Rectal smooth muscle tissue (tissue), 1 donor: Measurements from ENCODE around the gene ANKRD40CL.

Experiments used
- H3K27ac ChIP-seq: one replicate; pipeline ENCODE4 v1.7.0; 2013; ENCODE audit warnings: low read depth, low read length, inconsistent platforms
- H3K27me3 ChIP-seq: one replicate; pipeline ENCODE4 v1.7.0; 2013; ENCODE audit warnings: low read length; ENCODE audit not compliant: control insufficient read depth, insufficient read depth
- H3K36me3 ChIP-seq: one replicate; pipeline ENCODE4 v1.7.0; 2013; ENCODE audit warnings: low read length; ENCODE audit not compliant: control insufficient read depth, insufficient read depth
- H3K4me1 ChIP-seq: one replicate; pipeline ENCODE4 v1.7.0; 2013; ENCODE audit warnings: low read length; ENCODE audit not compliant: control insufficient read depth, insufficient read depth
- H3K4me3 ChIP-seq: one replicate; pipeline ENCODE4 v1.7.0; 2013; ENCODE audit warnings: low read length
- H3K9ac ChIP-seq: one replicate; pipeline ENCODE4 v1.7.0; 2013; ENCODE audit warnings: low read length

The ANKRD40CL gene

GRCh38 chr17:50783905-50784304 is 16.6 kb upstream of the ANKRD40CL start:
- Histone ChIP-seq H3K36me3 (no peaks in the 10 kb centered on the region), H3K4me1 (peaks cover 12% of the 10 kb centered on the region), H3K4me3 (no peak overlapping the region), H3K27ac (no peak overlapping the region), H3K9ac (no peak overlapping the region), H3K27me3 (no peaks in the 10 kb centered on the region)

GRCh38 chr17:50783193-50783660 is 15.9 kb upstream of the ANKRD40CL start:
- no peaks in the 10 kb centered on the region for H3K27me3 ChIP-seq
- H3K4me1 ChIP-seq = peaks cover 12% of the 10 kb centered on the region
- no peak overlapping the region for H3K4me3 ChIP-seq
- H3K9ac ChIP-seq = no peak overlapping the region
- H3K27ac ChIP-seq = no peak overlapping the region
- no peaks in the 10 kb centered on the region for H3K36me3 ChIP-seq

GRCh38 chr17:50781167-50781566 is 13.8 kb upstream of the ANKRD40CL start:
- Histone ChIP-seq H3K27ac (no peak overlapping the region), H3K4me3 (no peak overlapping the region), H3K27me3 (no peaks in the 10 kb centered on the region), H3K4me1 (peaks cover 11% of the 10 kb centered on the region), H3K9ac (no peak overlapping the region), H3K36me3 (no peaks in the 10 kb centered on the region)

- no peaks in the 10 kb centered on the region for H3K36me3 ChIP-seq
- no peak overlapping the region for H3K4me3 ChIP-seq
- no peaks in the 10 kb centered on the region for H3K27me3 ChIP-seq
- no peak overlapping the region for H3K9ac ChIP-seq
- H3K4me1 ChIP-seq = no peaks in the 10 kb centered on the region
- no peak overlapping the region for H3K27ac ChIP-seq
These were observed 12.5 kb upstream of the ANKRD40CL start for GRCh38 chr17:50779747-50780353.

- Histone ChIP-seq H3K27me3 (no peaks in the 10 kb centered on the region), H3K9ac (no peak overlapping the region), H3K36me3 (no peaks in the 10 kb centered on the region), H3K27ac (no peak overlapping the region), H3K4me3 (no peak overlapping the region), H3K4me1 (no peaks in the 10 kb centered on the region)
These were observed 11.7 kb upstream of the ANKRD40CL start for GRCh38 chr17:50778988-50779387.

GRCh38 chr17:50778471-50778870 is 11.2 kb upstream of the ANKRD40CL start:
- no peaks in the 10 kb centered on the region for H3K27me3 ChIP-seq
- no peak overlapping the region for H3K9ac ChIP-seq
- no peak overlapping the region for H3K4me3 ChIP-seq
- H3K4me1 ChIP-seq = no peaks in the 10 kb centered on the region
- H3K36me3 ChIP-seq = no peaks in the 10 kb centered on the region
- no peak overlapping the region for H3K27ac ChIP-seq

GRCh38 chr17:50775926-50776325 is 8.6 kb upstream of the ANKRD40CL start:
- Histone ChIP-seq H3K27ac (no peak overlapping the region), H3K27me3 (no peaks in the 10 kb centered on the region), H3K9ac (no peak overlapping the region), H3K4me1 (no peaks in the 10 kb centered on the region), H3K4me3 (no peak overlapping the region), H3K36me3 (no peaks in the 10 kb centered on the region)

- Histone ChIP-seq H3K4me1 (no peaks in the 10 kb centered on the region), H3K4me3 (no peak overlapping the region), H3K36me3 (no peaks in the 10 kb centered on the region), H3K9ac (no peak overlapping the region), H3K27ac (no peak overlapping the region), H3K27me3 (no peaks in the 10 kb centered on the region)
These were observed 7.0 kb upstream of the ANKRD40CL start for GRCh38 chr17:50774225-50774803.

- no peak overlapping the region for H3K27ac ChIP-seq
- H3K36me3 ChIP-seq = no peaks in the 10 kb centered on the region
- no peaks in the 10 kb centered on the region for H3K27me3 ChIP-seq
- no peaks in the 10 kb centered on the region for H3K4me1 ChIP-seq
- H3K9ac ChIP-seq = no peak overlapping the region
- no peak overlapping the region for H3K4me3 ChIP-seq
These were observed 4.9 kb upstream of the ANKRD40CL start for GRCh38 chr17:50771991-50772785.

GRCh38 chr17:50770346-50770745 is 3.0 kb upstream of the ANKRD40CL start:
- Histone ChIP-seq H3K4me1 (no peaks in the 10 kb centered on the region), H3K4me3 (no peak overlapping the region), H3K9ac (no peak overlapping the region), H3K27ac (no peak overlapping the region), H3K36me3 (no peaks in the 10 kb centered on the region), H3K27me3 (no peaks in the 10 kb centered on the region)

- Histone ChIP-seq H3K9ac (no peak overlapping the region), H3K27ac (no peak overlapping the region), H3K36me3 (no peaks in the 10 kb centered on the region), H3K4me1 (no peaks in the 10 kb centered on the region), H3K4me3 (no peak overlapping the region), H3K27me3 (no peaks in the 10 kb centered on the region)
These were observed 2.6 kb upstream of the ANKRD40CL start for GRCh38 chr17:50769884-50770283.

- no peaks in the 10 kb centered on the region for H3K36me3 ChIP-seq
- H3K27ac ChIP-seq = no peak overlapping the region
- H3K9ac ChIP-seq = no peak overlapping the region
- H3K27me3 ChIP-seq = no peaks in the 10 kb centered on the region
- no peak overlapping the region for H3K4me3 ChIP-seq
- H3K4me1 ChIP-seq = peaks cover 7% of the 10 kb centered on the region
These were observed 1.0 kb upstream of the ANKRD40CL start for GRCh38 chr17:50768346-50768761.
